RWPE1 (cell line): ENCODE measurements around the gene ZNF541.
A peak's percentile ranks its signal among the peaks of the same experiment; 100 is the strongest.
"Not testable (repeated sequence)": the region's sequence is repeated elsewhere in the genome, so short reads cannot be mapped to it uniquely, and the experiment has no call there.

Experiments used
- CTCF ChIA-PET: fragments of 350-600 bp; sonication (Branson Sonifier 250); formaldehyde crosslinking; extraction: SDS; loops from one replicate; lab custom pipeline; 2021; lab: Yijun Ruan, JAX
- POLR2A ChIA-PET: fragments of 400-600 bp; formaldehyde crosslinking; extraction: SDS; loops from one replicate; lab custom pipeline; 2020; ENCODE audit warnings: antibody characterized with exemption; ENCODE audit not compliant: low non-redundant PET; lab: Yijun Ruan, JAX
- DNase-seq: peaks from one replicate; pipeline ENCODE4 v3.0.0; 2012; ENCODE audit warnings: low spot score
- H3K27ac ChIP-seq: fragments of 450-650 bp; 2 replicates; pipeline ENCODE4 v1.5.1; 2017
- TF ChIP-seq, protein P1 (sequence below): fragments of 450-650 bp; conservative IDR thresholded peaks from 2 replicates; pipeline ENCODE4 v1.5.1; 2017; ENCODE audit warnings: low read depth, mild to moderate bottlenecking

The ZNF541 gene

DNA sequence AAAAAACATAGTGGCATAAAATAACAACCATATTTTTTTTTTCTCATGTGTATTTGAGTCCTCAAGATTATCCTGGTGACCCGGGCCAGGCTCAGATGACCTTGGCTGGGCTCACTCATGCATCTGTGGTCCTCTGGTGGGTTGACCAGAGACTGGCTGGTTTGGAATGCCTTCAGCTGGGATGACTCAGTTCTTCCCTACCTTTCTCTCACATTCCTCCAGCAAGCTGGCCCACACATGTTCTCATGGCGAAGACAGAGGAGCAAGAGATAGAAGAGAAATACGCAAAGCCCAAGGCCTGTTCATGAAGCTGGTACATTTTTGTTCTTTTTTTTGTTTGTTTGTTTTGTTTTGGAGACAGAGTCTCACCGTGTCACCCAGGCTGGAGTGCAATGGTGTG, 14.3 kb upstream of the ZNF541 start:
- CTCF ChIA-PET, result interaction anchor here (0.6 kb wide), 1 partner anchor 19 kb away, joined by 3 read pairs; no protein-coding TSS in a partner anchor
- TF ChIP-seq, protein P1, sequence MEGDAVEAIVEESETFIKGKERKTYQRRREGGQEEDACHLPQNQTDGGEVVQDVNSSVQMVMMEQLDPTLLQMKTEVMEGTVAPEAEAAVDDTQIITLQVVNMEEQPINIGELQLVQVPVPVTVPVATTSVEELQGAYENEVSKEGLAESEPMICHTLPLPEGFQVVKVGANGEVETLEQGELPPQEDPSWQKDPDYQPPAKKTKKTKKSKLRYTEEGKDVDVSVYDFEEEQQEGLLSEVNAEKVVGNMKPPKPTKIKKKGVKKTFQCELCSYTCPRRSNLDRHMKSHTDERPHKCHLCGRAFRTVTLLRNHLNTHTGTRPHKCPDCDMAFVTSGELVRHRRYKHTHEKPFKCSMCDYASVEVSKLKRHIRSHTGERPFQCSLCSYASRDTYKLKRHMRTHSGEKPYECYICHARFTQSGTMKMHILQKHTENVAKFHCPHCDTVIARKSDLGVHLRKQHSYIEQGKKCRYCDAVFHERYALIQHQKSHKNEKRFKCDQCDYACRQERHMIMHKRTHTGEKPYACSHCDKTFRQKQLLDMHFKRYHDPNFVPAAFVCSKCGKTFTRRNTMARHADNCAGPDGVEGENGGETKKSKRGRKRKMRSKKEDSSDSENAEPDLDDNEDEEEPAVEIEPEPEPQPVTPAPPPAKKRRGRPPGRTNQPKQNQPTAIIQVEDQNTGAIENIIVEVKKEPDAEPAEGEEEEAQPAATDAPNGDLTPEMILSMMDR, result no peak
- POLR2A ChIA-PET, result no interaction called here
- DNase-seq, result peak; percentile 30
- no peak overlapping the region for H3K27ac ChIP-seq

DNA sequence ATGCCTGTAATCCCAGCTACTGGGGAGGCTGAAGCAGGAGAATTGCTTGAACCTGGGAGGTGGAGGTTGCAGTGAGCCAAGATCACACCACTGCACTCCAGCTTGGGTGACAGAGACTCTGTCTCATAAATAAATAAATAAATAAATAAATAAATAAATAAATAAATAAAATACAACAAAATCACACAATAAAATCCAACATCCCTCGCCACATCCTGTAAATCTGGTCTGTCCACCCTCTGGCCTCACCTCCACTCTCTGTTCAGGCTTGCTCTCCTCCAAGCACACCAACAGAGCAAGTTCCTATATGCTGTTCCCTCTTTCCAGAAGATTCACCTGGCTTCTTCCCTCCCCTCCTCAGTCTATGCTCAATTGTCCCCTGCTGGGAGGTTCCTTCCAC, 10.2 kb upstream of the ZNF541 start:
- H3K27ac ChIP-seq, POLR2A ChIA-PET: not testable (repeated sequence)
- peak; percentile 24 for DNase-seq
- CTCF ChIA-PET, result interaction anchor here (0.7 kb wide), 1 partner anchor 192 kb away, joined by 3 read pairs; no protein-coding TSS in a partner anchor

GRCh38 chr19:47582320-47582909, 9.5 kb upstream of the ZNF541 start:
- no peak for DNase-seq
- ChIA-PET POLR2A (no interaction called here), CTCF (no interaction called here)
- TF ChIP-seq, protein P1, result no peak
- no peak overlapping the region for H3K27ac ChIP-seq

GRCh38 chr19:47581605-47582319, 8.8 kb upstream of the ZNF541 start:
- no peak overlapping the region for H3K27ac ChIP-seq
- peak; percentile 37 for DNase-seq
- TF ChIP-seq, protein P1, result no peak
- ChIA-PET CTCF (no interaction called here), POLR2A (no interaction called here)

DNA sequence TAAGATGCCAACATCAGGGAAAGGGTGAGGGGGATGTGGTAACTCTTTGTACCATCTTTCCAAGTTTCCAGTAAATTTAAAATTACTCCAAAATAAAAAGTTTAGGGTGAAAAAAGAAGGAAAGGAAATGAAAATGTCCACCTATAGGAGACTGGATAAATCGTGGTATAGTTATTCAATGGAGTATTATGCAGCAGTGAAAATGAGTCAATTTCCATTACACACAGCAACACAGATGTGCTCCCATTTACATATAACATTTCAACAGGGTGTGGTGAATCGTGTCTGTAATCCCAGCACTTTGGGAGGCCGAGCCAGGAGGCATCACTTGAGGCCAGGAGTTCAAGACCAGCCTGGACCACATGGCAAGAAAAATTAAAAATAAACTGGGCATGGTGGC, 7.4 kb upstream of the ZNF541 start:
- POLR2A ChIA-PET, result no interaction called here
- CTCF ChIA-PET, result interaction anchor here (2.3 kb wide), 1 partner anchor 64 kb away, joined by 9 read pairs; no protein-coding TSS in a partner anchor

DNA sequence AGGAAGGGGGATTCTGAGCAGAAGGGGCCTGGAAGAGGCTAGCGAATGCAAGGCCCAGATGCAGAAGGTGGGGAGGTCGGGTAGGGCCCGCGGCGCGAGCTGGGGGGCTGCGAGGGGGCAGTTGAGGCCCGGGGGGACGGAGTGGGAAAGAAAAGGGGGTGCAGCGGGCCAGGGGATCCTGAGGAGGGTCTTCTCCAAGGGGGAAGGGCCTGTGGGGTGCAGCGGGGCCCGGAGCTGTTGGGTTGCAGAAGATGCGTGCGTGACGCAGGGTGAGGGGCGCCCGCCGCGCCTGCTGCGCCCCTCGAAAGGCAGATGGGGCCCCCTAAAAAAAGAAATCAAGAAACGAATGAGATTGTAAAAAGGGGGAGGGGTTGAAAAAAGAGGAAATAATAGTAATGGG, 313 bp downstream of the ZNF541 start:
- no peak overlapping the region for H3K27ac ChIP-seq
- POLR2A ChIA-PET, result no interaction called here
- CTCF ChIA-PET, result no interaction called here
- TF ChIP-seq, protein P1, result no peak
- no peak for DNase-seq

More for the DNA sequence above, 7.4 kb upstream of the ZNF541 start:
- no peak overlapping the region for H3K27ac ChIP-seq
- TF ChIP-seq, protein P1, result no peak
- no peak for DNase-seq

- TF ChIP-seq, protein P1, result no peak
- DNase-seq, result no peak
- no peak overlapping the region for H3K27ac ChIP-seq
- ChIA-PET CTCF (interaction anchor here (0.6 kb wide), 1 partner anchor 45 kb away, joined by 3 read pairs; no protein-coding TSS in a partner anchor), POLR2A (no interaction called here)
Measured at GRCh38 chr19:47569331-47569730, 3.6 kb downstream of the ZNF541 start.
